Globus pallidus (tissue), 1 donor: ENCODE data around the gene PSORS1C1.
"Not testable (repeated sequence)": the region's sequence is repeated elsewhere in the genome, so short reads cannot be mapped to it uniquely, and the experiment has no call there.

Source experiments
- DNase-seq: peaks from one replicate; pipeline ENCODE4 v3.0.0-alpha.2; 2015; ENCODE audit warnings: low spot score

The PSORS1C1 gene

DNA sequence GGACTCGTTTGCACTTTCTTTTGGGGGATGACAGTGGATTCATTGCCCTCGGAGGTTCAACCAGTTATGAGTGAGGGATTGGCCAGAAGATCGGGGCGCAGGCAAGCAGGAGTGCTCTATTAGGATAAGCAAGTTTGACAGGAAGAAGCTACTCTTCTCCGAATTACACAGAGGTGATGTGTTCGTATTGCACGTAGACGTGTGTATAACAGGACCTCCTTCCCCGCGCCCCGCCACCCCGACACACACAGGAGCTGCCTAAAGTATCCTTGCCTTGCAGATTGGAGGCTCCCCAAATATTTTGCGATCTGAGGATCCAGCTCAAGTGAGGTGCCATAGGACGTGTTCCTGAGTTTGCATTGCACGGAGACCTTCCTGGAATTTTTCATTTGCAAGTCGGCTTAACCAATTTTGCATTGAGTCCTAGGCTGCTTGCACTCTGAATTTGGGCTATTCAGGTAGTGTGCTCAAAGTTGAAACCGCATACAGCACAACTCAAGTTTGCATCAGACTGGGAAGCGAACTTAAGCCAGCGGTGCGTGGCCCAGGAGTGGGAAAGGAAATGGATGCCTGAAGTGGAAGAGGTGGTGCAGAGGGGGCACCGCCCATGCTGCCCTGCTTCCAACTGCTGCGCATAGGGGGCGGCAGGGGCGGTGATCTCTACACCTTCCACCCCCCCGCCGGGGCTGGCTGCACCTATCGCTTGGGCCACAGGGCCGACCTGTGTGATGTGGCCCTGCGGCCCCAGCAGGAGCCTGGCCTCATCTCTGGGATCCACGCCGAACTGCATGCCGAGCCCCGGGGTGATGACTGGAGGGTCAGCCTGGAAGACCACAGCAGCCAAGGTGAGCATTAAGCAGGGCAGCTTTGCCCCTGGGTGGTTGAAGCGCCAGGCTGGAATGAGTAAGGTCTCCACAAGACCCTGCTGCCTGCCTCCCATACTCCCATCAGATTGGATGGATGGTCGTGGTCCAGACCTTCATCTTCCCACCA is 44.6 kb downstream of the PSORS1C1 start:
- no peak for DNase-seq

DNA sequence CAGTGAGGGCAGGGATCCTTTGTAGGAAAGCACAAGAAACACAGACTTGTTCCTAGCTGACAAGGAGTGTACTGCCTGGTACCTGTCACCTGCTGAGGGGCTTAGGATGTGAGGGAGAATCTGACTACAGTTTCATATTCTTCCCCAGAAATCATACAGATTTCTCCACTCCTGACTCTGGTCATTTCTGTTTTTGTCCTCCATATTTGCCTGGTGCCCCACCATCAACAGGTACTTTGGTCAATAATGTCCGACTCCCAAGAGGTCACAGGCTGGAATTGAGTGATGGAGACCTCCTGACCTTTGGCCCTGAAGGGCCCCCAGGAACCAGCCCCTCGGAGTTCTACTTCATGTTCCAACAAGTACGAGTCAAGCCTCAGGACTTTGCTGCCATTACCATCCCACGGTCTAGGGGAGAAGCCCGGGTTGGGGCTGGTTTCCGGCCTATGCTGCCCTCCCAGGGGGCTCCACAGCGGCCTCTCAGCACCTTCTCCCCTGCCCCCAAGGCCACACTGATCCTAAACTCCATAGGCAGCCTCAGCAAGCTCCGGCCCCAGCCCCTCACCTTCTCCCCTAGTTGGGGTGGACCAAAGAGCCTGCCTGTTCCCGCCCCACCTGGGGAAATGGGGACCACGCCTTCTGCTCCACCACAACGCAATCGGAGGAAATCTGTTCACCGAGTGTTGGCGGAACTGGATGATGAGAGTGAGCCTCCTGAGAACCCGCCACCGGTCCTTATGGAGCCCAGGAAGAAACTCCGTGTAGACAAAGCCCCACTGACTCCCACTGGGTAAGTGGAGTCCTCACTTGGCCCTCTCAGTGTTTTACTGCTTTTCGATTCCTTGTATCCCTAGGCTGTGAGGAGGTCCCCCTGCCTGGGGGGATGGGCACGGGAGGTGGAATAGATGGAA is 46.9 kb downstream of the PSORS1C1 start:
- no peak for DNase-seq

DNA sequence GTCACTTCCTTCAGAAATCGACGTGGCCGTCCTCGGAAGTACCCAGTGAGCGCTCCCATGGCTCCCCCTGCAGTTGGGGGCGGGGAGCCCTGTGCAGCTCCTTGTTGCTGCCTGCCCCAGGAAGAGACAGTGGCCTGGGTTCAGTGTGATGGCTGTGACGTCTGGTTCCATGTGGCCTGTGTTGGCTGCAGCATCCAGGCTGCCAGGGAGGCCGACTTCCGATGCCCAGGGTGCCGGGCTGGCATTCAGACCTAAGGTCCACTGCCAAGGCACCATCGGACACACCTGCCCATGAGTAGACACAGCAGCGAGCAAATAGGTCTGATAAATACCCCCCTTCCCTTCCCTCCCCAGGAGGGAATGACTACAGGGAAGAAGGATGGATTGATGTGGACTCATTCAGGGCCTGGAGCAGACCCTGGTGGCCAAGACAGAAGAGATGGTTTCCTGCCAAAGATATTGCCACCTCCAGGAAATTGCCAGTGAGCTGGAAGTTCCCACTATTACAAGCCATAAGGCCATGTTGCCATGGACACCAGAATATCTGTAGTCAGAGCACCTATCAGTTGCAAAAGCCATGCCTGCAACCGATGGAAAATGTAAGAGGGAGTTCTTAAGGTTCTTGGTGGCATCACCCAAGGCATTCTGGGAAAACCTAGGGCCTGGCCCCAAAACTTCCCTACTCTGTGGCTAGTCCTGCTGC is 48.0 kb downstream of the PSORS1C1 start:
- DNase-seq, result no peak

DNA sequence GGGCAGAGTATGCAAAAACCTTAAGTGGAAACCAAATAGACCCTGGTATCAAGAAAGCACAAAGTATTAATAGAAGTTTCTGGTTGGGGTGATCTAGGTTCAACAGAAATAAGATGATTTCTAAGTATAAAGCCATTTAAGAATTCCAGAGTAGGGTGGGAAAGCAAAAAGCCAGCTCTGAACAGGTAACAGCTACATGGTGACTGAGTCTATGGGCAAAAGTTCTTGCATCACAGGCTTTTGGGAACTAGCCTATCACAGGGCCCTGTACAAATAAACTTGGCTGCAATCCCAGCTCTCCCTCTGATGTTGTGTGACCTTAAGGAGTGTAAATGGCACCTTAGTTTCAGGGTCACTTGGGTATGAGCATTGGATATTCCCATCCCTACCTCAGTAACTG is 49.3 kb downstream of the PSORS1C1 start:
- DNase-seq, result no peak

DNA sequence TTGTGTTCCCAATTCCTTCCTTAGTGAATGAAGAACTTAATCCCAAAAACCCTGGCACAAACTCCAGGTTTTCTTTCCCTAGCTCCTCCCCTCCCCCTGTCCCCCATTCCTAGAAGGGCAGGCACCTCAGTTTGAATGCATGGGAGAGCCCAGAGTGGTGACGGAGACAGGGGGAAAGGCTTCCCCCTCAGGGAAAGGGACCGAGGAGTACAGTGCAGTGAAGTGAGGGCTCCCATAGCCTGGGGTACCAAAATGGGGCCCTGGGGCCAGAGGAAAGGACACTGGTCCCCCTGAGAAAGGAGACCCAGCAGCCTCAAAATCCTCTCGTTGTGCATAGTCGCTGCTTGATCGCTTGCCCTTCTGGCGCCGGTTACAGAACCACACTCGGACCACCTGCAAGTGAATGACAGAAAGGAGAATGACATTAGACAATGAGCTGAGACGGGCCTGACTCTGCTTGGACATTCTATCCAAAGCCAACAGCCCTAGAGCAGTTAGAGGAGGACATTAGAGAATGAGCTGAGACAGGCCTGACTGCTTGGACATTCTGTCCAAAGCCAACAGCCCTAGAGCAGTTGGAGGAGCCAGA is 50.0 kb downstream of the PSORS1C1 start:
- not testable (repeated sequence) for DNase-seq

DNA sequence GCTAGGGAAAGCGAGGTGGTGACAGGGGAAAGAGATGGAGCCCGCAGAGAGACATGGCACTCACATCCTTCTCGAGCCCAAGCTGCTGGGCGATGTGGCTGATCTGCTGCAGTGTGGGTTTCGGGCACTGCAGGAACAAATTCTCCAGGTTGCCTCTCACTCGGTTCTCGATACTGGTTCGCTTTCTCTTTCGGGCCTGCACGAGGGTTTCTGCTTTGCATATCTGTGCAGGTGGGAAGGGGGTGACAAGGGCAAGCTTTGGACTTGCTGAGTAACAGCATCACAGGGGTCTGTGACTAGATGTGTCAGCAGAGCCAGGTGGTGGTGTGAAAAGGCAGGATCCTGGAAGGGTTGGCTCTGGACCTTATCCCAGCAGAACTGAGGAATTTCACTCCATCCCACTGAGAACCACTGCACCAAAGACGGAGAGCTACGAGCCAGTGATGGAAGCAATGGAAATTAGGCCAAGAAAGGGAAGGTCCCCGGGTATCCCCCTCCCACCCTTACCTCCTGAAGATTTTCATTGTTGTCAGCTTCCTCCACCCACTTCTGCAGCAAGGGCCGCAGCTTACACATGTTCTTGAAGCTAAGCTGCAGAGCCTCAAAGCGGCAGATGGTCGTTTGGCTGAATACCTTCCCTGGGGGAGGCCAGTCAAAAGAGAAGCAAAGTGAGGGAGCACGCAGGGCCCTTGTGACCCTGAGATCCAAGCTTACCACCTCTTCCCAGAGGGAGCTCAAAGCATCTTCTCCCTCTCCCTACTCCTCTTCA is 50.6 kb downstream of the PSORS1C1 start:
- not testable (repeated sequence) for DNase-seq

DNA sequence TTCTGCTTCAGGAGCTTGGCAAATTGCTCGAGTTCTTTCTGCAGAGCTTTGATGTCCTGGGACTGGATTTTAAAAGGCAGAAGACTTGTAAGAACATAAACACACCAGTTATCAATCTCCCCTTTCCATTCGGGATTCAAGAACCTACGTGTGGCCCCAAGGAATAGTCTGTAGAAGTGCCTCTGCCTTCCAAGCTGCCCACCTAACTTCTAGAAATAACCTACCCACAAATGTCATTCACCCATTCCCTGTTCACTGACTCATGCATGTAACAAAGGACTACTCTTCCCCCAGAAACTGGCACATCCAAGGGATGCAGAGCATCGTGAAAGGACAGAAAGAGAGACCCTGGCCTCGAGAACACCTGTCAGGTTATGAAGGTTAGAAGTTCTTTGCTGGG is 51.4 kb downstream of the PSORS1C1 start:
- no peak for DNase-seq

DNA sequence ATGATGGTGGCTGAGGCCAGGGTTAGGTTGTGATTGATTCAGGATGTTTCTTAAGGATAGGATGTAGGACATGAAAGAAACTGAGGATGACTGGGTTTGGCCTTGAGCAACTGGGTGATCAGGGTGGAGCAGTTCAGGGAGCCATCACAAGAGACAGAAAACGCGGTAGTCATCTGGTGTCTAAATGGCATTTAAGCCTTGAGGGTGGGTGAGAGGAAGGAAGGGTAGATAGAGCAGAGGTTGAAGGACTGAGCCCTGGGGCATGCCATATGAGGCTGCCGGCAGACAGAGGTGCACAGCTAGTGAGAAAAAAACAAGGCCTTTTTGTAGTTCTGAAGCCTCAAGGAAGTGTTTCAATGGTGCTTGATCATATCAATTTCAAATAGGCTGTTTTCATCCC is 54.0 kb downstream of the PSORS1C1 start:
- no peak for DNase-seq

DNA sequence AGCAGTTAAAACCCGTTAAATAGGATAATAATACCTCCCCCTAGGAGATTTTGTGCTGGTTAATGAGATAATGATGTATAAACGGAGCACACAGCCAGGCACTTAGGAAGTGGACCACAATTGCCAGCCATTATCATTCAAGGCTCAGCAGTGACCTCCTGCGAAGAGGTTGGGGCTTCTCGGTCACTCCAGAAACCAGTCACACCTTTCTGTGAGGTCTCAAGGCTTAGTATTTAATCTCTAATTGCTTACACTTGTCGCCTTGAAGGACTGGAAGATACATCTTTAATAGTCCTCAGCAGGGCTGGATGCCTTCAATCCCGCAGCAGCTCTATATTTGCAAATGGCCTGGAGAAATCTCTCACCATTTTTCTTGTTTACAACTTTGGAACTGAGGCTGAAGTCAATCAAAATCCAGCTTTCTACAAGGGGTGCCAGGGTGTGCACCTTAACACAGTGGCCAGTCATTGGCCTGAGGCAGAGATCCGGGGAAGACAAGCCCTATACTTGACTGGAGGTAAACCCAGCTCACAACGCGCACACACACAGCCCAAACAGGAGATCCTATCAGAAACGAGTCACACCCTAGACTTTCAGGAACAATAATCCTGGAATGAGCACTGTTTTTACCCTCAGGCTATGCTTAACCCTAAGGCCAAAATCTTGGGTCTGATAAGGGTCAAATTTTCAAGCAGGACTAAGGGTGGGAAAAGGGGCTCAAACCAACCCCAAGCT is 54.7 kb downstream of the PSORS1C1 start:
- no peak for DNase-seq

DNA sequence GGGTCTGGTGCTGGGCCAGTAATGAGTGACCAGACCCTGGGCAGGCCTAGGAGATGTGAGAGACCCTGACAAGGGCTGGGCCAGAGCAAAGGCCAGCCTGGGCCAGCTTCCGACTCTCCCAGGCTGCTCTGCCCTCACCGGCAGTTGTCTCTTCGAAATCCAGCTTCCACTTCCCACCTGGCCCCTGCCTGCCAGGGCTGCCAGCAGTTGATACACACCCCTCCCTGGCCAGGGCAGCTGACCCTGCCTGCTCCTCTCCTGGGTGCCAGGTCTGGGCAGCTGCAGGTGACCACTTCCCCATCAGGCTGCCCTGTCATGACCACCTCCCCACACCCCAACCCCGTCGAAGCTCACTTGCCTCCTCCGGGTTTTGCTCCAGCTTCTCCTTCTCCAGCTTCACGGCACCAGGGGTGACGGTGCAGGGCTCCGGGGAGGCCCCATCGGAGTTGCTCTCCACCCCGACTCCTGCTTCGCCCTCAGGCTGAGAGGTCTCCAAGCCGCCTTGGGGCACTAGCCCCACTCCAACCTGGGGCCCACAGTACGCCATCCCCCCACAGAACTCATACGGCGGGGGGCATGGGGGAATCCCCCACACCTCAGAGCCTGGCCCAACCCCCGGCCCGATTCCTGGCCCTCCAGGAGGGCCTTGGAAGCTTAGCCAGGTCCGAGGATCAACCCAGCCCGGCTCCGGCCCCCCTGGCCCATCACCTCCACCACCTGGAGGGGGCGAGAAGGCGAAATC is 55.4 kb downstream of the PSORS1C1 start:
- not testable (repeated sequence) for DNase-seq

DNA sequence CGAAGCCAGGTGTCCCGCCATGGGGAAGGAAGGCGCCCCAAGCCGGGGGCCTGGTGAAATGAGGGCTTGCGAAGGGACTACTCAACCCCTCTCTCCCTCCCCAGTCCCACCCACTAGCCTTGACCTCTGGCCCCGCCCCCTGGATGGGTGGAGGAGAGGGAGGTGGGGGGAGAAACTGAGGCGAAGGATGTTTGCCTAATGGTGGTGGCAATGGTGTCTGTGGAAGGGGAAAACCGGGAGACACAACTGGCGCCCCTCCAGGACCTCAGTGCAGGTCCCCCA is 55.9 kb downstream of the PSORS1C1 start, which contains the start of gene POU5F1:
POU5F1 (minus strand) TSS at position 83 of the 282 bp plus-strand sequence; CDS start at position 21, 62 bp downstream.
- DNase-seq, result no peak

DNA sequence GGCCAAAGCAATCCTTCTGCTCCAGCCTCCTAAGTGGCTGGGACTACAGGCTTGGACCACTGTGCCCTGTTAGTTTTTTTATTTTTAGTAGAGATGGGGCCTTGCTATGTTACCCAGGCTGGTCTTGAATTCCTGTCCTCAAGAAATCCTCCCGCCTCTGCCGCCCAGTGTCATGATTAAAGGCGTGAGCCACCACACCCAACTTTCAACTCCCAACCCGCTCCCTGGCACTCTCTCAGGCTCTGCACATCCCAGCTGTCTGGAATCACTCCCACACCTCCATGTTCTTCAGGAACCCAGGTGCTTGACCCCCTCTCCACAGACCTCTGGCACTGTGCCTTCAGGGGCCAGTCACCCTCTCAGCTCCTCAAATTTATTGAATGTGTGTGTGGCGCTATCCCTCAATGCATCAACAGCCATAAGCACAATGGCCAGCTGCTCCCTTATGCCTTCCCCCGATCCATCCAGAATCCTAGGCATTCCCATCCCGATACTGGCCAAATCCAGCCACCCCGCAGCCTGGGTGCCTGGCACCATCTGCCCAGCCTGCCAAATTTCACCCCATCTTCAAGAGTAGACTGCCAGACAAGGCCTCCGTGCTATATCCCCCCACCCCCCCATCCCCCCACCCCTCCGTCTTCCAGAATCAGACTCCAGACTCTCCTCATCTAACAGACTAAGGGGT is 56.5 kb downstream of the PSORS1C1 start:
- no peak for DNase-seq

DNA sequence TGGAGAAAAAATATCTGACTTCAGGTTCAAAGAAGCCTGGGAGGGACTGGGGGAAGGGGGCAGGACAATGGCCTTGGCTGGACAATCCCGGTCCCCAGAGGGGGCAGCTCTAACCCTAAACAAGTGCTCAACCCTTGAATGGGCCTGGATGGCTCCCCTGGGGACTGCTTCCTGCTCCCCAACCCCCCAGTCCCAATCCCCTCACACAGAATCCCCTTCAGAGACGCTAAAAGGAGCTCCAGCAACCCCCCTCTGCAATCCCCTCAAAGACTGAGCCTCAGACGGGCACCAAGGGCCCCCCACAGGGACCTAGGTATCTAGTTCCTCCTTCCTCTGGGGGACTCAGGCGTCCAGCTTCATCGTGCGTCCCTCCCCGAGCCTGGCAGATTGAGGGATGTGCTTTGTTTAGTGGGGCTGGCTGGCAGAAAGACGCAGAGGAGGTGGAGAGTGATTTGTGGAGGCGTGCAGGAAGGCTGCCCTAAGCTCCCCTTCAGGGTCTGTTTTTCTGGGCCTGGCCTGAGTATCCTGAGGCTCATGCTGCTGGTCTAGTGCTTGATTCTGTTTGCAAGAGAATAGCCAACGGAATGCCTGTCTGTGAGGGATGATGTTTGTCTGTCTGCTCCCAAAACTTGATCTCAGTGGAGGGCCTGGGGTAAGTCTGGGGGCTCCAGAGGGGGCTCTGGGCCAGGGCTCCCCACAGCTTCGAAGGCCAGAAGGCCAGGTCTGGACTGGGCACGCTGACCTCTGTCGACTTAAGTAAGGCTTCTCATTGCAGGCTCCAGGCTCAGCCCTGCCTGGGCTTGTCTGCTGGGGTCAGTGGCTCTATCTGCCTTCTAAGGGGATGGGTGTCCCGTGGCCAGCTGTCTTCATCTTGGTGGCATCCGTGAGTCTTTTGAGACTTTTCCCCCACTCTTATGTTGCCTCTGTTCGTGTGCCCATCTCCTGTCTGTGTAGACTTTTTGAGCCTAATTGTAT is 57.6 kb downstream of the PSORS1C1 start:
- no peak for DNase-seq

DNA sequence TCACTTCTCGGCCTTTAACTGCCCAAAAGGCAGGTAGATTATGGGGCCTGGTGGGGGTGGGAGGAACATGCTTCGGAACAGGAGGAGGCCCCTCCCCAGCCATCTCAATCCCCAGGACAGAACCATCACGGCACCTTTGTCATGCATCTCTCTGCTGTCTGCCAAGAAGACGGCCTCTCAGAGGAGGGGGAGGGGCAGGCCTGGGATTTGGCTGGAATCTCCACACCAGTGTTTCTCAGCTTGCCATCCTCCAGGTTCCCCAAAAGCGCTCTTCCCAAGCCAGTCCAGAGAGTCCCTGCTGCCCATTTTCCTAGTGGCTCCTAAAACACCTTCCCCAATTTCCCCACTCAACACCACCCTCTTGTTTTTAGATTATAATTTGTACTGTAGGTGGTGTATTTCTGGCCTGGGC is 58.4 kb downstream of the PSORS1C1 start:
- DNase-seq, result no peak

DNA sequence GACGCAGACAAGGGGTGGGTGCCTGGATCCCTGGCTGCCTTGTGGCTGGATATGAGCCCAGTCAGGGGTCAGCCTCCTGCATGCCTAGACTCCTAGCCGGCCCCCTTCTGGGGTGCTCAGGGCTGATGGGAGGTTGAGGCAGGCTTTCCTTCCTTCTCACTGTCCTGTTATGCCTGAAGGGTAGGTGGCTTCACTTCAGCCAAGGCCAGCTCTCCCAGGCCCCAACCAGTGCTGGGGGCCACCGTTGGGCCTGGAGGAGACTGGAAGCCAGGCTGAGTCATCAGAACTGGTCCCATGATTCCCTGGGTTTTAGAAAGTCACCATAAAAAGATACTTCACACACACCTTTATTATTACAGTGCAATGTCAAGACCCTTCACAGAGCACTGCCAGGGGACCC is 58.8 kb downstream of the PSORS1C1 start:
- no peak for DNase-seq

DNA sequence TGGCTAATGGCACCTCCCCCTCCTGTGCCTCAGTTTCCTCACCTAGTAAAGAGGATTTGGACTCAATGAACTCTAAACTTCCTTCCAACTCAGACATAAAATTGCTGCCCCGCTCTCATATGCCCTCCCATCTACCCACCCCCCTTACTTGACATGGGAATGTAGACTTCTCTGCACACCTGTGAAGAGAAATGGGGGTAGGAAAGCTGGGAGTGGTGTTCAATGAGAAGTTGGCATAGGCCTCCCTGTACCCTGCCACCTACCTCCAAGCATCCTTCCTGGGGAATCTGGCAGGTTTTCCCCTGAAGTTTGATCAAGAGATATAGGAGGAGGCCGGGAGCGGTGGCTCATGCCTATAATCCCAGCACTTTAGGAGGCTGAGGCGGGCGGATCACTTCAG is 59.8 kb downstream of the PSORS1C1 start:
- no peak for DNase-seq

DNA sequence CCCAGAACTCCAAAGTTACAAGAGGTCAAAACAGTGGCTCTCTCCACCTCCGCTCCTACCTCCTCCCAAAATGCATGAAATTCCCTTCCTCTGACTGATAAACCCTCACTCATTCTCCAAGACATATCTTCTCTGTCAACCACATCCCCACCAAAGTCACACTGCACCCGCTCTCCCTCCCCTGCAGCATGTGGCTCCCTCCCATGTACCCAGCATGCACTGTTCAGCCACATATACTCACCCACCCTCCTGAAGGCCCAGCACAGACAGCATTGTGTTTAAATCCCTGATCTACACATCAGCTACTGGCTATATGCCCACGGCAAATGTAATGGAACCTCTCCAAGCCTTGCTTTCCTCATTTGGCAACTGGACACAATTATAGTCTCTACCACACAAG is 61.4 kb downstream of the PSORS1C1 start:
- DNase-seq, result no peak
